ENCODE measurements around the gene GASK1A.

The GASK1A gene

GRCh38 chr3:42979044-42979972 is at the start of gene GASK1A:
GASK1A (plus strand) TSS chr3:42979311; CDS start chr3:42979643, 332 bp downstream.
- TF ChIP-seq, protein P1, sequence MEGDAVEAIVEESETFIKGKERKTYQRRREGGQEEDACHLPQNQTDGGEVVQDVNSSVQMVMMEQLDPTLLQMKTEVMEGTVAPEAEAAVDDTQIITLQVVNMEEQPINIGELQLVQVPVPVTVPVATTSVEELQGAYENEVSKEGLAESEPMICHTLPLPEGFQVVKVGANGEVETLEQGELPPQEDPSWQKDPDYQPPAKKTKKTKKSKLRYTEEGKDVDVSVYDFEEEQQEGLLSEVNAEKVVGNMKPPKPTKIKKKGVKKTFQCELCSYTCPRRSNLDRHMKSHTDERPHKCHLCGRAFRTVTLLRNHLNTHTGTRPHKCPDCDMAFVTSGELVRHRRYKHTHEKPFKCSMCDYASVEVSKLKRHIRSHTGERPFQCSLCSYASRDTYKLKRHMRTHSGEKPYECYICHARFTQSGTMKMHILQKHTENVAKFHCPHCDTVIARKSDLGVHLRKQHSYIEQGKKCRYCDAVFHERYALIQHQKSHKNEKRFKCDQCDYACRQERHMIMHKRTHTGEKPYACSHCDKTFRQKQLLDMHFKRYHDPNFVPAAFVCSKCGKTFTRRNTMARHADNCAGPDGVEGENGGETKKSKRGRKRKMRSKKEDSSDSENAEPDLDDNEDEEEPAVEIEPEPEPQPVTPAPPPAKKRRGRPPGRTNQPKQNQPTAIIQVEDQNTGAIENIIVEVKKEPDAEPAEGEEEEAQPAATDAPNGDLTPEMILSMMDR (IDR thresholded peaks at IDR 0.05): no peak

DNA sequence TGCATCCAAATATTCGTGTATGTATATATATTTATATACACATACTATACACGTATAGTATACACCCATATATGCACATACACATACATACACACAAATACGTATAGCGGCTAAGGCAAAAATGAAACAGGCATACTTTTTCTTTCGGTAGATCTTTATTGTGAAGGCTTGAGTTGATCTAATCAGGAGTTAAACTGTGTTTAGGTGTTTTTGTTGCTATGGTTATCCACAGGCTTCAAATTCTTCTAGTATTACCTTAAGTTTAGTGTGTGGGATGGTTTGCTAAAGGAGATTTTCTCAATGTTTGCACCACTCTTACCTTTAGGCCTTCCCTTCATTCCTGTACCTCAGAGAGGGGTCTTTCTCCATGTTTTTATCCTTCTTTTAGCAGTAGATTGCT is 45.0 kb upstream of the GASK1A start:
- TF ChIP-seq, protein P1 (IDR thresholded peaks at IDR 0.05): no peak

- TF ChIP-seq, protein P1 (IDR thresholded peaks at IDR 0.05): no peak
Observed at GRCh38 chr3:42934910-42935309, 44.2 kb upstream of the GASK1A start.

DNA sequence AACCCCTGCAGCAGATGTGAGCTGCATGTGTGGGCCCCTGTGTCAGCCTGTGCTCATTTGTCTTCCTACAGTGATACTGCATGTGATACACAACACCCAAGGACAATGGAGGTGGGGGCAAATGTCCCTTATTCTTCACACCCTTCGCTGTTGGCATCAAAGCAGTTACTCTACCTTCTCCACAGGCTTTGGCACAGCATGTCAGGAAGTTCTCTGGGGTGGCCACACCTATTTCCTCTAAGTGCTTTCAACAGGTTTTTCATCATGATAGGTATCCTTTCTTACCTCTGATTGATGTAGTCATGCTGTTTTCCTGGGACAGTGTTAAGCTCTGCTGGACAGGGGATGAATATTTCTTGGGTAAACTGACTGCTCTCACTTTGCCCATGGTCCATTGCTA is 43.6 kb upstream of the GASK1A start:
- TF ChIP-seq, protein P1 (IDR thresholded peaks at IDR 0.05): no peak

- TF ChIP-seq, protein P1 (IDR thresholded peaks at IDR 0.05): no peak
Observed at GRCh38 chr3:42936157-42936981, 42.7 kb upstream of the GASK1A start.

DNA sequence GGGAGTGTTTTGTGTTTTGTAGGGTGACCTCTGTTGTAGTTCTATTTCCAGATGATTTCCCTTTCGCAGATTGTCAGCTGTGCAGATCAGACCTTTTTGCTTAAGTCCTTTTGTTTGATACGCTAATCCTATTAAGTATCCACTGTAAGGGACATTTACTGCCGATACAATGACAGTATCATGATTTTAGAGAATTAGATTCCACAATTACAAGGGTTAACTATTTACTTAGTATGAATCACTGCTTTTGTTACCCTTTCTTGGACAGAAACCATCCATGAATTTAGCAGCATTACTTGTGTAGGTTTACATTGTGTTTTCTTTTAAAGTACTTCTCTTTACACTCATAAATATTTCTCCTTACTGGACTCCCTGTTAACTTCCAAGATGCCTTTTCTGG is 41.8 kb upstream of the GASK1A start:
- TF ChIP-seq, protein P1 (IDR thresholded peaks at IDR 0.05): no peak

DNA sequence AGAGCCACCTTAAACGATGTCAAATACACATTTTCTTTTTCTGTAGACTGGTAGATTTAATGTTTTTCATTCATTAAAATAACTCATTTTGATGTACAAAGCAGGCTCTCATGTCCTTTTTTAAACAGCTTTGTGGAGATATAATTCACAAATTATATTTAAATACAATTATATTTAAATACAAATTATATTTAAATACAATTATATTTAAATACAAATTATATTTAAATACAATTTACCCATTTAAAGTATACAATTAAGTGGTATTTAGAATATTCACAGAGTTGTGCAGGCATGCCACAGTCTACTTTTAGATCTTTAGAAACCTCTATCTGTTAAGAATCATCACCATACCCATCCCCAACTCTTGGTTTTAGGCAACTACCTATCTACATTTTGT is 36.4 kb upstream of the GASK1A start:
- TF ChIP-seq, protein P1 (IDR thresholded peaks at IDR 0.05): no peak
